Endodermal cell (in vitro differentiated cells): Measurements from ENCODE around the gene PSMB7. TPM values are rescaled to one million over a fixed set of nuclear protein-coding genes. Genes with fewer than 3 reads are reported as not detected.
A peak's percentile ranks its signal among the peaks of the same experiment; 100 is the strongest.

ENCODE experiments used
- DNase-seq: peaks from one replicate; pipeline ENCODE4 v3.0.0-alpha.2; 2017
- H3K27ac ChIP-seq: 2 replicates; pipeline ENCODE4 v1.5.1; 2013; ENCODE audit warnings: mild to moderate bottlenecking, low read depth, low read length, moderate library complexity
- H3K27me3 ChIP-seq: 2 replicates; pipeline ENCODE4 v1.6.1; 2013; ENCODE audit warnings: mild to moderate bottlenecking, low read length, moderate library complexity; ENCODE audit not compliant: insufficient read depth, control insufficient read depth, poor library complexity, severe bottlenecking
- H3K36me3 ChIP-seq: 2 replicates; pipeline ENCODE4 v1.7.0; 2013; ENCODE audit warnings: mild to moderate bottlenecking, low read length, moderate library complexity; ENCODE audit not compliant: control insufficient read depth, insufficient read depth
- H3K4me1 ChIP-seq: one replicate; pipeline ENCODE4 v1.7.0; 2013; ENCODE audit warnings: low read length; ENCODE audit not compliant: control insufficient read depth, insufficient read depth
- H3K4me3 ChIP-seq: 2 replicates; pipeline ENCODE4 v1.5.1; 2013; ENCODE audit warnings: mild to moderate bottlenecking, low read length, moderate library complexity
- H3K9ac ChIP-seq: 2 replicates; pipeline ENCODE4 v1.6.1; 2013; ENCODE audit warnings: mild to moderate bottlenecking, low read length, moderate library complexity; ENCODE audit not compliant: poor library complexity, severe bottlenecking; ENCODE audit errors: extremely low read depth
- H3K9me3 ChIP-seq: 2 replicates; pipeline ENCODE4 v1.6.1; 2013; ENCODE audit warnings: mild to moderate bottlenecking, low read length, moderate library complexity; ENCODE audit not compliant: control insufficient read depth
- H3K27ac Mint-ChIP-seq: 2 replicates; pipeline ENCODE4 v1.8.0; 2020; ENCODE audit warnings: mixed read lengths
- H3K27me3 Mint-ChIP-seq: 2 replicates; pipeline ENCODE4 v1.8.0; 2021; ENCODE audit warnings: mild to moderate bottlenecking, mixed read lengths; ENCODE audit not compliant: insufficient read depth
- H3K36me3 Mint-ChIP-seq: 2 replicates; pipeline ENCODE4 v1.8.0; 2020; ENCODE audit warnings: low read depth, mixed read lengths
- H3K4me1 Mint-ChIP-seq: 2 replicates; pipeline ENCODE4 v1.8.0; 2020; ENCODE audit warnings: mixed read lengths
- H3K4me3 Mint-ChIP-seq: 2 replicates; pipeline ENCODE4 v1.8.0; 2020; ENCODE audit warnings: mild to moderate bottlenecking, moderate library complexity, mixed read lengths
- H3K9me3 Mint-ChIP-seq: 2 replicates; pipeline ENCODE4 v1.8.0; 2020; ENCODE audit warnings: mild to moderate bottlenecking, mixed read lengths
- CTCF ChIP-seq: fragments of 200-600 bp; sonication (generic); conservative IDR thresholded peaks from 2 replicates; pipeline ENCODE4 v1.5.0; 2021; ENCODE audit warnings: antibody characterized with exemption, mild to moderate bottlenecking
- WGBS, 2 experiments: methylation state at CpG; one replicate each; pipeline versions ENCODE4 v1.1.5 to v1.1.7; 2013; ENCODE audit warnings: missing lambda C conversion rate in 2 of 2, mixed read lengths in 1 of 2; ENCODE audit not compliant: insufficient coverage in 1 of 2, insufficient read length in 1 of 2; 5-methylcytosine and 5-hydroxymethylcytosine counted together
- total RNA-seq, 2 donors: library from RNA; stranded (reverse); fragmentation: NEBNext Ultra II Directional in 1 of 2; extraction: Animal tissue kit (Norgen Biotek cat#: 25700) in 1 of 2; gene quantifications; 2 replicates in 1 of 2; 3 replicates in 1 of 2; pipeline ENCODE4 v1.2.1, GENCODE V29; 2021

The PSMB7 gene
- total RNA-seq, 2 donors from 2014 or later = 203 to 223 TPM

- Mint-ChIP-seq H3K27ac (peak overlapping the region; percentile 83), H3K9me3 (no peaks in the 10 kb centered on the region), H3K4me3 (no peak overlapping the region), H3K36me3 (peaks cover 41% of the 10 kb centered on the region), H3K27me3 (no peaks in the 10 kb centered on the region), H3K4me1 (no peaks in the 10 kb centered on the region)
- WGBS, 2 experiments = 93 to 97% methylated on average over 4 to 8 of the region's 8 CpGs
- Histone ChIP-seq H3K4me3 (no peak overlapping the region), H3K27ac (no peak overlapping the region), H3K4me1 (no peaks in the 10 kb centered on the region), H3K9ac (no peak overlapping the region), H3K9me3 (no peaks in the 10 kb centered on the region), H3K36me3 (peaks cover 82% of the 10 kb centered on the region), H3K27me3 (no peaks in the 10 kb centered on the region)
- no peak for TF ChIP-seq CTCF
- no peak for DNase-seq
Observed at GRCh38 chr9:124352616-124353015, 62.6 kb downstream of the PSMB7 start.

GRCh38 chr9:124351672-124352468 is 63.4 kb downstream of the PSMB7 start:
- Histone ChIP-seq H3K9ac (no peak overlapping the region), H3K4me3 (no peak overlapping the region), H3K4me1 (no peaks in the 10 kb centered on the region), H3K27ac (no peak overlapping the region), H3K36me3 (peaks cover 82% of the 10 kb centered on the region), H3K9me3 (no peaks in the 10 kb centered on the region), H3K27me3 (no peaks in the 10 kb centered on the region)
- no peak for DNase-seq
- H3K9me3 Mint-ChIP-seq = no peaks in the 10 kb centered on the region
- H3K27ac Mint-ChIP-seq = peak overlapping the region; percentile 83
- no peak for TF ChIP-seq CTCF
- H3K4me1 Mint-ChIP-seq = no peaks in the 10 kb centered on the region
- H3K27me3 Mint-ChIP-seq = no peaks in the 10 kb centered on the region
- H3K4me3 Mint-ChIP-seq = no peak overlapping the region
- WGBS, 2 experiments = 95% methylated on average over 15 of the region's 15 CpGs
- H3K36me3 Mint-ChIP-seq = peaks cover 44% of the 10 kb centered on the region

- H3K4me1 ChIP-seq = no peaks in the 10 kb centered on the region
- DNase-seq = no peak
- WGBS, 2 experiments = 95 to 98% methylated on average over 16 of the region's 16 CpGs
- peaks cover 70% of the 10 kb centered on the region for H3K36me3 ChIP-seq
- H3K27ac ChIP-seq = peak overlapping the region; percentile 70
- H3K9me3 ChIP-seq = no peaks in the 10 kb centered on the region
- no peak overlapping the region for H3K4me3 Mint-ChIP-seq
- H3K9ac ChIP-seq = no peak overlapping the region
- no peak overlapping the region for H3K27ac Mint-ChIP-seq
- H3K27me3 Mint-ChIP-seq = no peaks in the 10 kb centered on the region
- H3K9me3 Mint-ChIP-seq = no peaks in the 10 kb centered on the region
- H3K4me3 ChIP-seq = no peak overlapping the region
- peaks cover 37% of the 10 kb centered on the region for H3K36me3 Mint-ChIP-seq
- no peaks in the 10 kb centered on the region for H3K27me3 ChIP-seq
- no peak for TF ChIP-seq CTCF
- no peaks in the 10 kb centered on the region for H3K4me1 Mint-ChIP-seq
Observed at GRCh38 chr9:124350494-124351263, 64.6 kb downstream of the PSMB7 start.
